IPS-NIHi7 (cell line): Measurements from ENCODE around the gene MCEMP1.
A peak's percentile ranks its signal among the peaks of the same experiment; 100 is the strongest.

Experiments
- DNase-seq: peaks from one replicate; pipeline ENCODE4 v3.0.0; 2012; ENCODE audit warnings: mixed read lengths; ENCODE audit errors: extremely low spot score

MCEMP1 gene

GRCh38 chr19:7729211-7729610 lies 52.3 kb downstream of the MCEMP1 start:
- DNase-seq, result peak; percentile 48
